ENCODE data around the gene FGF4.

DNA sequence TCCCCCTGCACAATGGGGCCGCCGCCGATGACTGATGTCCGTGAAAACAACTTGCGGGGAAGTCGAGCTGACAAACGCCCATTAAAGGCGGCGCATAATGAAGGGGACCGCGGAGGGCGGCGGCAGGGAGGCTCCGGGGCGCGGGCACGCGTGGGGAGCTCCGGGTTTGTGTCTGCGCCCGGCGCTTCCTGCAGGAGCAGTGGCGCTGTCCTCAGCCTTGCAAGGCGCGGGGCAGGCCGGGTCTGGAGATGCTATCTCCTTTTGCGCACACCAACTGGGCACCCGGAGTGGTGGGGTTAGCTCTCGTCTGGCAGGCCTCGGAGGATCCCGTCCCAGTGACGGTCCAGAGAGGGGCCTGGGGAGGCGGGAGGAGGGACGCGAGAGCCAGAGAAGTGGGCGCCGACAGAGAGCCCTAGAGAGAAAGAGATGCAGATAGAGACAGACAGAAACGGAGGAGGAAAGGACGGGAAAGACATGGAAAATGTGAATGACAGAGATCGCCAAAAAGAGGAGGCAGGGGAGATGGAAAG, 44.5 kb upstream of the FGF4 start:
- TF ChIP-seq, protein P1, sequence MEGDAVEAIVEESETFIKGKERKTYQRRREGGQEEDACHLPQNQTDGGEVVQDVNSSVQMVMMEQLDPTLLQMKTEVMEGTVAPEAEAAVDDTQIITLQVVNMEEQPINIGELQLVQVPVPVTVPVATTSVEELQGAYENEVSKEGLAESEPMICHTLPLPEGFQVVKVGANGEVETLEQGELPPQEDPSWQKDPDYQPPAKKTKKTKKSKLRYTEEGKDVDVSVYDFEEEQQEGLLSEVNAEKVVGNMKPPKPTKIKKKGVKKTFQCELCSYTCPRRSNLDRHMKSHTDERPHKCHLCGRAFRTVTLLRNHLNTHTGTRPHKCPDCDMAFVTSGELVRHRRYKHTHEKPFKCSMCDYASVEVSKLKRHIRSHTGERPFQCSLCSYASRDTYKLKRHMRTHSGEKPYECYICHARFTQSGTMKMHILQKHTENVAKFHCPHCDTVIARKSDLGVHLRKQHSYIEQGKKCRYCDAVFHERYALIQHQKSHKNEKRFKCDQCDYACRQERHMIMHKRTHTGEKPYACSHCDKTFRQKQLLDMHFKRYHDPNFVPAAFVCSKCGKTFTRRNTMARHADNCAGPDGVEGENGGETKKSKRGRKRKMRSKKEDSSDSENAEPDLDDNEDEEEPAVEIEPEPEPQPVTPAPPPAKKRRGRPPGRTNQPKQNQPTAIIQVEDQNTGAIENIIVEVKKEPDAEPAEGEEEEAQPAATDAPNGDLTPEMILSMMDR (IDR thresholded peaks at IDR 0.05; ENCODE audit: low read depth, low read length, poor library complexity, severe bottlenecking) = no peak
- no peak for TF ChIP-seq EZH2phosphoT487 (IDR thresholded peaks at IDR 0.05; ENCODE audit: borderline replicate concordance, low read length)
